Colonic mucosa (tissue), 4 donors: ENCODE data around the gene ZKSCAN4. TPM values are rescaled to one million over a fixed set of nuclear protein-coding genes. Genes with fewer than 3 reads are reported as not detected.
A peak's percentile ranks its signal among the peaks of the same experiment; 100 is the strongest.

ENCODE experiments used
- DNase-seq: peaks from one replicate; pipeline ENCODE4 v3.0.0-alpha.2; 2020
- H3K27ac ChIP-seq: fragments of 200-600 bp; one replicate; pipeline ENCODE4 v1.8.0; 2021
- H3K27me3 ChIP-seq: fragments of 200-600 bp; one replicate; pipeline ENCODE4 v1.8.0; 2021
- H3K36me3 ChIP-seq: fragments of 200-600 bp; one replicate; pipeline ENCODE4 v1.8.0; 2021
- H3K4me1 ChIP-seq: fragments of 200-600 bp; one replicate; pipeline ENCODE4 v1.8.0; 2021; ENCODE audit warnings: mild to moderate bottlenecking
- H3K4me3 ChIP-seq: fragments of 200-600 bp; one replicate; pipeline ENCODE4 v1.8.0; 2021
- H3K9ac ChIP-seq, 2 donors: one replicate each; pipeline ENCODE4 v1.7.0; 2013; ENCODE audit warnings: control low read depth in 2 of 2, low read depth in 2 of 2, low read length in 2 of 2
- H3K9me3 ChIP-seq: fragments of 200-600 bp; one replicate; pipeline ENCODE4 v1.8.0; 2021
- CTCF ChIP-seq: fragments of 200-600 bp; IDR thresholded peaks from one replicate; pipeline ENCODE4 v1.8.0; 2022; ENCODE audit warnings: antibody characterized with exemption, mild to moderate bottlenecking
- intact Hi-C: fragments of 100-400 bp; cut with DNase I; formaldehyde crosslinking; loops from one replicate; pipeline ENCODE4 v1.14.1; 2022
- total RNA-seq, 2 donors: library from RNA; stranded (reverse); fragmentation: NEBNext Ultra II Directional in 1 of 2; extraction: Animal tissue kit (Norgen Biotek cat#: 25700) in 1 of 2; gene quantifications; one replicate each; pipeline ENCODE4 v1.2.1, GENCODE V29; 2021
- donor health status: healthy.
- donor health status: DM: no; HTN: no; CAD: no.
- donor health status: DM: no; HTN: no; CAD: no.

The ZKSCAN4 gene
- total RNA-seq, 2 donors from 2014 or later = 4.9 to 5.2 TPM

GRCh38 chr6:28235912-28236452, 16.1 kb downstream of the ZKSCAN4 start:
- Histone ChIP-seq H3K27me3 (no peaks in the 10 kb centered on the region), H3K9me3 (no peaks in the 10 kb centered on the region), H3K27ac (no peak overlapping the region), H3K36me3 (no peaks in the 10 kb centered on the region), H3K9ac (no peak overlapping the region), H3K4me3 (no peak overlapping the region), H3K4me1 (no peaks in the 10 kb centered on the region)
- no peak for DNase-seq
- intact Hi-C loops = no loop called here
- TF ChIP-seq CTCF = no peak

GRCh38 chr6:28232785-28233184, 19.3 kb downstream of the ZKSCAN4 start:
- no peak overlapping the region for H3K27ac ChIP-seq
- no peak overlapping the region for H3K9ac ChIP-seq
- no peak for DNase-seq
- no peak overlapping the region for H3K4me3 ChIP-seq
- no peak for TF ChIP-seq CTCF
- H3K27me3 ChIP-seq = no peaks in the 10 kb centered on the region
- H3K36me3 ChIP-seq = no peaks in the 10 kb centered on the region
- H3K4me1 ChIP-seq = no peaks in the 10 kb centered on the region
- no peaks in the 10 kb centered on the region for H3K9me3 ChIP-seq
- intact Hi-C loops = no loop called here

GRCh38 chr6:28226460-28226859, 25.6 kb downstream of the ZKSCAN4 start:
- Histone ChIP-seq H3K36me3 (no peaks in the 10 kb centered on the region), H3K27me3 (no peaks in the 10 kb centered on the region), H3K9ac (no peak overlapping the region), H3K27ac (no peak overlapping the region), H3K4me3 (no peak overlapping the region), H3K9me3 (no peaks in the 10 kb centered on the region), H3K4me1 (peaks cover 5% of the 10 kb centered on the region)
- TF ChIP-seq CTCF = no peak
- DNase-seq = no peak
- intact Hi-C loops = loop anchor here (10.0 kb wide), 1 partner anchor 128 kb away; no protein-coding TSS in a partner anchor

- Histone ChIP-seq H3K9ac (peak within 1 kb of the TSS; percentile 64 to 77), H3K9me3 (no peaks in the 10 kb centered on the region), H3K27ac (peak within 1 kb of the TSS; percentile 47), H3K4me3 (peak within 1 kb of the TSS; percentile 79), H3K4me1 (peaks cover 5% of the 10 kb centered on the region), H3K36me3 (no peaks in the 10 kb centered on the region), H3K27me3 (no peaks in the 10 kb centered on the region)
- DNase-seq = peak; percentile 79
- intact Hi-C loops = loop anchor here (10.0 kb wide), 1 partner anchor 130 kb away; no protein-coding TSS in a partner anchor
- no peak for TF ChIP-seq CTCF
Observed at GRCh38 chr6:28225056-28225834, 26.8 kb downstream of the ZKSCAN4 start, which contains the start of gene ZSCAN9. TSS of gene ZSCAN9 (plus strand) at chr6:28225275. CDS start at chr6:28227085, 1,810 bp downstream.

GRCh38 chr6:28224131-28225055, 27.7 kb downstream of the ZKSCAN4 start:
- intact Hi-C loops = loop anchor here (5.0 to 10.0 kb wide), 2 partner anchors 130 to 142 kb away; partner anchors contain the start of gene ZNF165
- Histone ChIP-seq H3K4me1 (peaks cover 5% of the 10 kb centered on the region), H3K36me3 (no peaks in the 10 kb centered on the region), H3K9me3 (no peaks in the 10 kb centered on the region), H3K4me3 (peak overlapping the region; percentile 79), H3K27me3 (no peaks in the 10 kb centered on the region), H3K27ac (peak overlapping the region; percentile 47), H3K9ac (peak overlapping the region in 1 of 2 donors; percentile 77)
- no peak for TF ChIP-seq CTCF
- no peak for DNase-seq
